Activated T-helper 2 cell treated with anti-CD3 and anti-CD28 coated beads, Interferon-gamma antibody, Interleukin-2, Interleukin-4, amounts not matched to agents 10 μg/mL and 5 μg/mL and 100 μg/mL, durations not matched to agents 14 hours and 24 hours and 36 hours (primary cell): Measurements from ENCODE around the gene HOXA10. TPM values are rescaled to one million over a fixed set of nuclear protein-coding genes. Genes with fewer than 3 reads are reported as not detected.
A peak's percentile ranks its signal among the peaks of the same experiment; 100 is the strongest.

Experiments
- DNase-seq: peaks from one replicate; pipeline ENCODE4 v3.0.0; 2021; ENCODE audit warnings: low spot score
- H3K27ac Mint-ChIP-seq: one replicate; pipeline ENCODE4 v1.8.0; 2021; ENCODE audit warnings: mixed read lengths
- H3K27me3 Mint-ChIP-seq: one replicate; pipeline ENCODE4 v1.8.0; 2021; ENCODE audit warnings: low read depth, mixed read lengths
- H3K36me3 Mint-ChIP-seq: one replicate; pipeline ENCODE4 v1.8.0; 2021; ENCODE audit warnings: low read depth, mixed read lengths
- H3K4me1 Mint-ChIP-seq: one replicate; pipeline ENCODE4 v1.8.0; 2021; ENCODE audit warnings: low read depth, mixed read lengths
- H3K4me3 Mint-ChIP-seq: one replicate; pipeline ENCODE4 v1.8.0; 2021; ENCODE audit warnings: low read depth, mild to moderate bottlenecking, moderate library complexity, mixed read lengths
- H3K9me3 Mint-ChIP-seq: one replicate; pipeline ENCODE4 v1.8.0; 2021; ENCODE audit warnings: mixed read lengths
- intact Hi-C: fragments of 100-400 bp; cut with micrococcal nuclease; formaldehyde crosslinking; loops from one replicate; pipeline ENCODE4 v1.15.1; 2023
- total RNA-seq: library from RNA; stranded (reverse); gene quantifications from 2 replicates; pipeline ENCODE4 v1.2.3, GENCODE V29; 2022

The HOXA10 gene
- total RNA-seq, 1 donor from 2014 or later: not detected

- no peak overlapping the region for H3K4me3 Mint-ChIP-seq
Measured at GRCh38 chr7:27177795-27178320, 3.7 kb upstream of the HOXA10 start.

GRCh38 chr7:27176962-27177794, 3.1 kb upstream of the HOXA10 start:
- no peak for DNase-seq
- Mint-ChIP-seq H3K4me3 (no peak overlapping the region), H3K4me1 (no peaks in the 10 kb centered on the region)

More at GRCh38 chr7:27177795-27178320, 3.7 kb upstream of the HOXA10 start:
- peaks cover 58% of the 10 kb centered on the region for H3K27me3 Mint-ChIP-seq
- no peak for DNase-seq
- H3K9me3 Mint-ChIP-seq: no peaks in the 10 kb centered on the region
- no peaks in the 10 kb centered on the region for H3K36me3 Mint-ChIP-seq
- H3K27ac Mint-ChIP-seq: no peak overlapping the region
- intact Hi-C loops: no loop called here
- H3K4me1 Mint-ChIP-seq: no peaks in the 10 kb centered on the region

GRCh38 chr7:27176524-27176845, 2.4 kb upstream of the HOXA10 start:
- peaks cover 60% of the 10 kb centered on the region for H3K27me3 Mint-ChIP-seq
- H3K27ac Mint-ChIP-seq: no peak overlapping the region
- no peaks in the 10 kb centered on the region for H3K9me3 Mint-ChIP-seq
- intact Hi-C loops: no loop called here
- peaks cover 2% of the 10 kb centered on the region for H3K4me1 Mint-ChIP-seq
- H3K36me3 Mint-ChIP-seq: no peaks in the 10 kb centered on the region
- no peak overlapping the region for H3K4me3 Mint-ChIP-seq
- no peak for DNase-seq

More at GRCh38 chr7:27176962-27177794, 3.1 kb upstream of the HOXA10 start:
- intact Hi-C loops: no loop called here
- Mint-ChIP-seq H3K27ac (no peak overlapping the region), H3K9me3 (no peaks in the 10 kb centered on the region), H3K36me3 (no peaks in the 10 kb centered on the region), H3K27me3 (peaks cover 57% of the 10 kb centered on the region)

- Mint-ChIP-seq H3K4me1 (peaks cover 2% of the 10 kb centered on the region), H3K27ac (no peak overlapping the region), H3K27me3 (peaks cover 63% of the 10 kb centered on the region), H3K9me3 (no peaks in the 10 kb centered on the region), H3K36me3 (no peaks in the 10 kb centered on the region), H3K4me3 (no peak overlapping the region)
- no peak for DNase-seq
- intact Hi-C loops: no loop called here
Measured at GRCh38 chr7:27175626-27176523, 1.8 kb upstream of the HOXA10 start.

- Mint-ChIP-seq H3K9me3 (no peaks in the 10 kb centered on the region), H3K27me3 (peaks cover 65% of the 10 kb centered on the region), H3K36me3 (no peaks in the 10 kb centered on the region), H3K4me1 (peaks cover 2% of the 10 kb centered on the region), H3K27ac (no peak overlapping the region), H3K4me3 (no peak overlapping the region)
- intact Hi-C loops: no loop called here
- DNase-seq: no peak
Measured at GRCh38 chr7:27174874-27175625, 930 bp upstream of the HOXA10 start.

GRCh38 chr7:27173511-27173955, 587 bp downstream of the HOXA10 start:
- DNase-seq: no peak
- Mint-ChIP-seq H3K36me3 (no peaks in the 10 kb centered on the region), H3K4me1 (peaks cover 2% of the 10 kb centered on the region), H3K27me3 (peaks cover 60% of the 10 kb centered on the region), H3K4me3 (no peak overlapping the region), H3K9me3 (no peaks in the 10 kb centered on the region), H3K27ac (no peak overlapping the region)
- intact Hi-C loops: no loop called here

- no peaks in the 10 kb centered on the region for H3K9me3 Mint-ChIP-seq
- intact Hi-C loops: loop anchor here (1.0 kb wide), 1 partner anchor 15 kb away; no protein-coding TSS in a partner anchor
- peaks cover 2% of the 10 kb centered on the region for H3K4me1 Mint-ChIP-seq
- DNase-seq: no peak
- H3K27me3 Mint-ChIP-seq: peaks cover 64% of the 10 kb centered on the region
- no peak overlapping the region for H3K27ac Mint-ChIP-seq
- no peak overlapping the region for H3K4me3 Mint-ChIP-seq
- H3K36me3 Mint-ChIP-seq: no peaks in the 10 kb centered on the region
Measured at GRCh38 chr7:27172823-27173510, 1.2 kb downstream of the HOXA10 start.

GRCh38 chr7:27172315-27172774, 1.8 kb downstream of the HOXA10 start:
- peaks cover 64% of the 10 kb centered on the region for H3K27me3 Mint-ChIP-seq
- H3K36me3 Mint-ChIP-seq: no peaks in the 10 kb centered on the region
- DNase-seq: no peak
- no peaks in the 10 kb centered on the region for H3K9me3 Mint-ChIP-seq
- H3K27ac Mint-ChIP-seq: peak overlapping the region; percentile 12
- intact Hi-C loops: loop anchor here (1.0 kb wide), 1 partner anchor 16 kb away; no protein-coding TSS in a partner anchor
- no peak overlapping the region for H3K4me3 Mint-ChIP-seq
- H3K4me1 Mint-ChIP-seq: peaks cover 2% of the 10 kb centered on the region

- Mint-ChIP-seq H3K27ac (peak overlapping the region; percentile 12), H3K36me3 (no peaks in the 10 kb centered on the region)
Measured at GRCh38 chr7:27171637-27172314, 2.3 kb downstream of the HOXA10 start.

GRCh38 chr7:27171325-27171636, 2.8 kb downstream of the HOXA10 start:
- intact Hi-C loops: loop anchor here (2.0 kb wide), 2 partner anchors 14 kb away; partner anchors contain the start of genes HOXA11 and HOXA7
- H3K27me3 Mint-ChIP-seq: peaks cover 70% of the 10 kb centered on the region
- no peaks in the 10 kb centered on the region for H3K9me3 Mint-ChIP-seq
- no peak overlapping the region for H3K27ac Mint-ChIP-seq
- no peak for DNase-seq
- no peaks in the 10 kb centered on the region for H3K36me3 Mint-ChIP-seq
- H3K4me1 Mint-ChIP-seq: peaks cover 2% of the 10 kb centered on the region
- no peak overlapping the region for H3K4me3 Mint-ChIP-seq

More at GRCh38 chr7:27171637-27172314, 2.3 kb downstream of the HOXA10 start:
- no peaks in the 10 kb centered on the region for H3K9me3 Mint-ChIP-seq
- intact Hi-C loops: loop anchor here (1.0 to 2.0 kb wide), 3 partner anchors 13 to 17 kb away; partner anchors contain the start of genes HOXA11 and HOXA7
- no peak overlapping the region for H3K4me3 Mint-ChIP-seq
- H3K27me3 Mint-ChIP-seq: peaks cover 70% of the 10 kb centered on the region
- no peak for DNase-seq
- peaks cover 2% of the 10 kb centered on the region for H3K4me1 Mint-ChIP-seq
